GM21360 (cell line): ENCODE data around the gene GRIK2.

Experiments used
- ATAC-seq: cut with Tn5 transposase; IDR thresholded peaks from one replicate; pipeline ENCODE4 v1.9.1; 2021; ENCODE audit warnings: mild to moderate bottlenecking, moderate library complexity; ENCODE audit not compliant: unreplicated experiment

GRIK2 gene

DNA sequence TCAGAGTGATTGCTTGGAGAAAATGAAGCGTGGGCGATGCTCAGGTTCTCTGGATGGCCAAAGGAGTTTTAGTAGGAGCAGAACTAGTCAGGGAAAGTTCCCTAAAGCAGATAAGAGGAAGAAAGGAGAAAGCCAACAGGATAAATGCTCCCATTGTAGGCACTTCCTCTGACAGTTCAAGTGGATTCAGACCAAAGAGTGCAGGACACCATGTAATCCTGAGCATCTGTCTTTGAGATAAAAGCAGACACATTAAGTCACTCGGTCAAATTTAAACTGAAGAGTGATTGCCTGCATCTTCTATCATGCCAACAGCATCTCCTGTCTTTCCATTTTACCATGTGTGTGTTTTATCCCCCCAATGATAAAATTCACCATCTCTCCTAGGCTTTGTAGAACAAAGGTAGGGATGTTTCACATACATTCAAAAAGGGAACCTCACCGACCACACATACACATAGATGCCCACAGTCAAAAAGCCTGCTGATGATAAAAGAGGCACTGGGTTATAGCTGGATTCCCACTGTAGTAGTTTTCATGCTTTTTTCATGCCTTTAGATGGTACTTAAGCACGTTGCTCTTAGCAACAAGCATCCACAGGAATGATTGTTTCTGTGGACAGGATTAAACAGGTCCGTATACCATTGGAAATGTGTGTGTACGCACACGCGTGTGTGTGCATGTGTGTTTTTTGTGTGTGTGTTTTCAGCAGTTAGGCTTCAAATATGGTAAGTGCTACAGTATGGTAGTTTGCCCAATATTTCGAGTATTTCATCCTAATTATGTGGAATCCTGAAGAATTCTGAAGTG, 7.0 kb downstream of the GRIK2 start:
- no peak for ATAC-seq

DNA sequence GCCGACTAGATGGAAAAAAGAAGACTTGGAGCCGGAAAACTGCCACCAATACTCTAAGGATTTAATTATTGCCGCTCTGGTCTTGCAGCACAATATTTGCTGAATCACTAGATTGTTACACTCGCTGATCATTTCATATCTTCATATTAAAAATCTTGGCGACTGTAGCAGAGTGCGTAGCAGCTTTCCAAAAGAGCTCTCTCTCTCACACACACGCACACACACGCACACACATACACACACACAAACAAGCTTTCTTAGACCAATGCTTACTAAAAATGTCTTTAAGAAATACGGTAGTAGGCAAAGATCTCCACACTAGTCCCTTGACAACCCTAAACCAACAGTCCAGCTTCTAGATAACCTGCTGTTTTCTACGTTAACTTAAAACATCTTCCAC, 7.7 kb downstream of the GRIK2 start:
- ATAC-seq: no peak

GRCh38 chr6:101401792-101402621, 8.5 kb downstream of the GRIK2 start:
- no peak for ATAC-seq

GRCh38 chr6:101402622-101403031, 9.1 kb downstream of the GRIK2 start:
- no peak for ATAC-seq

GRCh38 chr6:101403216-101403945, 9.9 kb downstream of the GRIK2 start:
- ATAC-seq: no peak

- no peak for ATAC-seq
Measured at GRCh38 chr6:101404775-101405174, 11.3 kb downstream of the GRIK2 start.

GRCh38 chr6:101413773-101414172, 20.3 kb downstream of the GRIK2 start:
- no peak for ATAC-seq

GRCh38 chr6:101417900-101418299, 24.4 kb downstream of the GRIK2 start:
- ATAC-seq: no peak

- ATAC-seq: no peak
Measured at GRCh38 chr6:101422251-101422650, 28.7 kb downstream of the GRIK2 start.

- no peak for ATAC-seq
Measured at GRCh38 chr6:101422811-101423210, 29.3 kb downstream of the GRIK2 start.

- ATAC-seq: no peak
Measured at GRCh38 chr6:101429270-101429669, 35.8 kb downstream of the GRIK2 start.

DNA sequence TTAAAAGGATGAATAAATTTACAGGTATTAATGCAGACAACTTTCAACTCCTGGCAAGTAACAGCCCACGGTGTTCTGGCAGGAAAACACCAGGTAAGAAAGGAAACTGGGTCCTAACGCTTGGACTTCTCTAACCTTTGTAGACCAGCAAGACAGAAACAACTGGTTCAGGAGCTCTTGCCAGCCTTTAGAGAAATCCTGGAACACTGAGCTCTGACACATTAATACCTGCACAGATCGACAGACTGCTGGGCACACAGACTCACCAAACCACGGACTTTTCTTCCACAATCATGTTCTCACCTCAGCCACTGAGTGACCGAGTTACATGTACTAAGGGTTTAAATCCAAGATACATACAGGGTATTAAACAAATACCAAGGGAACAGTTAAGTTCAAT, 36.3 kb downstream of the GRIK2 start:
- ATAC-seq: no peak

GRCh38 chr6:101433141-101433540, 39.6 kb downstream of the GRIK2 start:
- ATAC-seq: no peak

- ATAC-seq: no peak
Measured at GRCh38 chr6:101434601-101435000, 41.1 kb downstream of the GRIK2 start.

DNA sequence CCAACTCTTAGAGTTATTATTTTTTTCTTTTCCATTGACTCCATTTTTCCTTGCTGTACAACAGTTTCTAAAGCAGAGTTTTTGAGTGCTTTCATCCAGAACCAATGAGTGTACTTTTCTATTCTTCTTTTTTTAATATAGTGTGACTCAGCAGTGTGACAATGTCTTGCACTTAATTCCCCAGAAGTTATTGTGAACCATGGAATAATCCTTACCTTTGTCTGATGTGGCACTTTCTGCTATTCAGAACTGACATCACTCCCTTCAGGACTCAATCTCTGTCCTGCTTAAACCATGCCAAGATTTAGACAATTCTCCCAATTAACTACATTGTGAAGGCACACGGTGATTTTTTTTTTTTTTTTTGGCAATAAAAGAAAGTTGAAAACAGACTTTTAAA, 41.5 kb downstream of the GRIK2 start:
- ATAC-seq: no peak

GRCh38 chr6:101439790-101440189, 46.3 kb downstream of the GRIK2 start:
- no peak for ATAC-seq

GRCh38 chr6:101443315-101443714, 49.8 kb downstream of the GRIK2 start:
- no peak for ATAC-seq

DNA sequence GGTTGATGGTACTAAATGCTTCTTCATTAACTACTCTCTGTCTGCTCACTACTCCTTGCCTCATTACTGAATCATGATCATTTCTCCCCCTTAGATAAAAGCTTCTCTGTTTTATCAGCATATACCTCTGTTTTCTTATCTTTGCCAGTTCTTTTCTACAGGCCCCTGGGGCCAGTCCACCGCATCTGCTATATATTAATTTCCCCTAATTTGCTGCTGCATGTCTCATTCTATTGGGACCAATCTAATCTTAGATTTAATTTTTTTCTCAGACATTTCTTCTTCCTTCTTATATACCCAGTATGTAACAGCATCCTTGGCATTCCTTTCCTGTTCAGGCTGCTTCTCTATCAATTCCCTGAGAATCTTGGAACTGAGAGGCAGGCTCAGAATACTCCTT, 51.2 kb downstream of the GRIK2 start:
- no peak for ATAC-seq

GRCh38 chr6:101445527-101445926, 52.0 kb downstream of the GRIK2 start:
- no peak for ATAC-seq

DNA sequence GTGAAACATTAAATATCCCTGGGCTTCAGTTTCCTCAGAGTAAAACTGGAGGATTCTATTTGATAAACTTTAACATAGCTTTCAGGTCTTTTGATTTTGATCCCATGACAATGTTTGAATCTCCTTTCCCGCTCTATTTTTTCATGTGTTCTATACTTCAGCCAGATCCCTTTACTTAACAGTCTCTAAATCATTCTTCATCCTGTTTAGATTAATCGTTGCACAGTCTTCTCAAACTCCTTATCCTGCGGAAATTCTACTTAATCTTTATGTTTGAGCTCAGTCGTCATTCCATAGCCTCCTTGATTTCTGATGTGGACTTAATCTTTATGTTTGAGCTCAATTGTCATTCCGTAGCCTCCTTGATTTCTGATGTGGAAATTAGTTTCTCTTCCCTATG, 57.4 kb downstream of the GRIK2 start:
- no peak for ATAC-seq

GRCh38 chr6:101451981-101452380, 58.5 kb downstream of the GRIK2 start:
- ATAC-seq: no peak
